ENCODE measurements around the gene SUGCT. TPM values are rescaled to one million over a fixed set of nuclear protein-coding genes. Genes with fewer than 3 reads are reported as not detected.
A peak's percentile ranks its signal among the peaks of the same experiment; 100 is the strongest.

The SUGCT gene
- total RNA-seq, 4 donors from 2014 or later: 0.83 to 7.1 (median 3.2) TPM

GRCh38 chr7:40802497-40802896 is 667.7 kb downstream of the SUGCT start:
- TF ChIP-seq POLR2A (IDR thresholded peaks at IDR 0.05) (no peak), CTCF (IDR thresholded peaks at IDR 0.05) (no peak)
- no peaks in the 10 kb centered on the region for H3K36me3 ChIP-seq
- H3K4me1 ChIP-seq: peaks cover 0 to 6% (median 0%) of the 10 kb centered on the region in 3 donors
- intact Hi-C loops (cut with DNase I): no loop called here
- no peak for DNase-seq
- 96 to 97% methylated on average over 3 of the region's 3 CpGs for WGBS, 2 donors
- H3K27ac ChIP-seq: no peak overlapping the region
- H3K4me3 ChIP-seq: no peak overlapping the region
- H3K9me3 ChIP-seq: no peaks in the 10 kb centered on the region
- H3K27me3 ChIP-seq: no peaks in the 10 kb centered on the region

- H3K27me3 ChIP-seq: no peaks in the 10 kb centered on the region
- 67% methylated on average over 6 of the region's 6 CpGs for WGBS, 2 donors
- H3K4me1 ChIP-seq: peaks cover 0 to 10% (median 0%) of the 10 kb centered on the region in 3 donors
- TF ChIP-seq CTCF (IDR thresholded peaks at IDR 0.05) (no peak), POLR2A (IDR thresholded peaks at IDR 0.05) (no peak)
- no peaks in the 10 kb centered on the region for H3K9me3 ChIP-seq
- no peak overlapping the region for H3K27ac ChIP-seq
- no peaks in the 10 kb centered on the region for H3K36me3 ChIP-seq
- H3K4me3 ChIP-seq: no peak overlapping the region
- intact Hi-C loops (cut with DNase I): no loop called here
- no peak for DNase-seq
These were observed 669.8 kb downstream of the SUGCT start for GRCh38 chr7:40804477-40805215.

DNA sequence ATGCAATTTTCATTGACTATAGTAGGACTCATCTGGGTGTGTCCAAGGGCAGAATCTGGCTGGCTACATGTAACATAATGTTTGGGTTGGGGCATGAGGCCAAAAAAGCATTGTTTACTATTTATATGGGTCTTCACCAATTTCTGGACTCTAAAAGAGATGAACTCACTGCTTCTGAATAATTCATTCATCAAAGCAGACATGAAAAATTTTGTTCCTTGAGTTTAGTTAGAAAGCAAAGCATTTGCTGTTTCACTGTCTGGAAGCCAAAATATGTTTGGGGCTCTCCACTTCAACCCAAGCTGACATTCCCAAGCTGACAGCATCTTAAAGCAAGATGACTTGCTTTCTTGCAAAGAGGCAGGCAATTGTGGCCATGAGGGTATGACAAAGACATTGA is 670.6 kb downstream of the SUGCT start:
- no peak overlapping the region for H3K27ac ChIP-seq
- no peaks in the 10 kb centered on the region for H3K27me3 ChIP-seq
- no peaks in the 10 kb centered on the region for H3K9me3 ChIP-seq
- intact Hi-C loops (cut with DNase I): no loop called here
- no peak for DNase-seq
- TF ChIP-seq POLR2A (IDR thresholded peaks at IDR 0.05) (no peak), CTCF (IDR thresholded peaks at IDR 0.05) (no peak)
- no peak overlapping the region for H3K4me3 ChIP-seq
- H3K4me1 ChIP-seq: peaks cover 0 to 10% (median 0%) of the 10 kb centered on the region in 3 donors
- no peaks in the 10 kb centered on the region for H3K36me3 ChIP-seq

- no peak overlapping the region for H3K4me3 ChIP-seq
- DNase-seq: no peak
These were observed 673.7 kb downstream of the SUGCT start for GRCh38 chr7:40808378-40808942.

More at GRCh38 chr7:40808378-40808942, 673.7 kb downstream of the SUGCT start:
- intact Hi-C loops (cut with DNase I): no loop called here
- Histone ChIP-seq H3K27ac (peak overlapping the region in 1 of 4 donors; percentile 21), H3K27me3 (no peaks in the 10 kb centered on the region), H3K9me3 (peaks cover 0 to 9% (median 0%) of the 10 kb centered on the region in 3 donors), H3K36me3 (no peaks in the 10 kb centered on the region), H3K4me1 (peaks cover 0 to 10% (median 0%) of the 10 kb centered on the region in 3 donors)
- TF ChIP-seq POLR2A (IDR thresholded peaks at IDR 0.05) (no peak), CTCF (IDR thresholded peaks at IDR 0.05) (no peak)
